PC-9 (cell line): ENCODE measurements around the gene E2F7.

ENCODE experiments used
- CTCF ChIP-seq: fragments of 200-600 bp; sonication (generic); conservative IDR thresholded peaks from 2 replicates; pipeline ENCODE4 v1.6.1; 2017; ENCODE audit warnings: mixed run types, antibody characterized with exemption, mild to moderate bottlenecking, moderate library complexity
- EZH2 ChIP-seq: fragments of 200-600 bp; sonication (generic); IDR thresholded peaks from 2 replicates; pipeline ENCODE4 v1.8.0; 2017; ENCODE audit warnings: antibody characterized with exemption, low read depth

- TF ChIP-seq EZH2 = no peak
- TF ChIP-seq CTCF = no peak
Observed at GRCh38 chr12:77089686-77090220, 24.4 kb upstream of the E2F7 start.
